ENCODE results near the gene CACNA1B. TPM values are rescaled to one million over a fixed set of nuclear protein-coding genes. Genes with fewer than 3 reads are reported as not detected.

CACNA1B gene
- total RNA-seq, 1 experiment from 2014 or later: 1.7 TPM

- no peak for TF ChIP-seq POLR2A (IDR thresholded peaks at IDR 0.05; ENCODE audit: borderline replicate concordance, extremely low read depth, insufficient read depth, insufficient read length)
- no peaks in the 10 kb centered on the region for H3K79me2 ChIP-seq (ENCODE audit: insufficient read depth, low read length)
- H3K9me3 ChIP-seq (ENCODE audit: control insufficient read depth in 1 of 2, insufficient read depth in 1 of 2, low read depth in 1 of 2, low read length in 2 of 2): no peaks in the 10 kb centered on the region
- ATAC-seq (no peak), DNase-seq (ENCODE audit: low read depth, low spot score) (no peak)
- intact Hi-C loops (cut with micrococcal nuclease): no loop called here
- ChIA-PET POLR2A (no interaction called here), RAD21 (ENCODE audit: low non-redundant PET in 1 of 2, low total read pairs in 2 of 2, uncharacterized antibody in 2 of 2, unreplicated experiment in 2 of 2) (interaction anchor here in 1 of 2 experiments (0.6 kb wide), 1 partner anchor 255 kb away, joined by 5 read pairs; no protein-coding TSS in a partner anchor), CTCF (no interaction called here)
- no peaks in the 10 kb centered on the region for H4K20me1 ChIP-seq (ENCODE audit: insufficient read depth)
- no peaks in the 10 kb centered on the region for H3K9me2 ChIP-seq (ENCODE audit: insufficient read depth)
- no peak overlapping the region for H2AFZ ChIP-seq (ENCODE audit: low read depth, low read length, poor library complexity, severe bottlenecking)
- H3K36me3 ChIP-seq (ENCODE audit: control insufficient read depth in 1 of 2, insufficient read depth in 2 of 2, low read length in 2 of 2): no peaks in the 10 kb centered on the region
- H3K27me3 ChIP-seq (ENCODE audit: insufficient read depth, low read length): no peaks in the 10 kb centered on the region; the same call in 1 of the 2 replicates
- H3K4me2 ChIP-seq (ENCODE audit: low read length): no peak overlapping the region
- H3K9ac ChIP-seq (ENCODE audit: low read length): no peak overlapping the region
- H3K4me3 ChIP-seq (replicated peaks in 1 of 2; ENCODE audit: low read depth in 1 of 2, low read length in 2 of 2): no peak overlapping the region
- no peaks in the 10 kb centered on the region for H3K4me1 ChIP-seq (ENCODE audit: control insufficient read depth in 1 of 2, insufficient read depth in 2 of 2, low read length in 2 of 2)
- no peak overlapping the region for H3K27ac ChIP-seq (ENCODE audit: low read depth, low read length)
- BruUV-seq (replicated peaks): no TSS peak
These were observed 132.5 kb downstream of the CACNA1B start for GRCh38 chr9:138009803-138010690.

DNA sequence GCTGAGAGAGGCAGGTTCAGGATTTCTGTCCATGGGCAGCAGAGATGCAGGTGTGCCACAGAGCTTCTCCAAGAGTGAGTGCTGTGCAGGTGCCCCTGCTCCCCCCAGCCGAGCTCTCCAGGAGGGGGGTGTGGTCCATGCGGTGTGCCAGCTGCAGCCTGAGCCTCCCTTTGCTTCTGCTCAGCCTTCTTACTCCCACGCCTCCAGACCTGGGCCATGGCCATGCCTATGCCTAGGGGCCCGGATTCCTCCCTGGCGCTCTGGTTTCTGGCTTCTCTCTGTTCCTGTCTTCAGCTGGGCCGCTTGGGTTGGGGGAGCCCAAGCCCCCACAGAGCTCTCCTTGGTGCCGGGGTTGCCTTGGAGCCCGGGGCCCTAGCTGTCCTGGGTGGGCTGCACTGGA lies 133.3 kb downstream of the CACNA1B start:
- Histone ChIP-seq H3K9me2 (ENCODE audit: insufficient read depth) (no peaks in the 10 kb centered on the region), H3K4me1 (ENCODE audit: control insufficient read depth in 1 of 2, insufficient read depth in 2 of 2, low read length in 2 of 2) (no peaks in the 10 kb centered on the region), H4K20me1 (ENCODE audit: insufficient read depth) (no peaks in the 10 kb centered on the region), H3K36me3 (ENCODE audit: control insufficient read depth in 1 of 2, insufficient read depth in 2 of 2, low read length in 2 of 2) (no peaks in the 10 kb centered on the region), H3K9me3 (ENCODE audit: control insufficient read depth in 1 of 2, insufficient read depth in 1 of 2, low read depth in 1 of 2, low read length in 2 of 2) (no peaks in the 10 kb centered on the region), H3K27me3 (ENCODE audit: insufficient read depth, low read length) (no peaks in the 10 kb centered on the region; the same call in 1 of the 2 replicates), H3K4me3 (replicated peaks in 1 of 2; ENCODE audit: low read depth in 1 of 2, low read length in 2 of 2) (no peak overlapping the region), H2AFZ (ENCODE audit: low read depth, low read length, poor library complexity, severe bottlenecking) (no peak overlapping the region), H3K27ac (ENCODE audit: low read depth, low read length) (no peak overlapping the region), H3K79me2 (ENCODE audit: insufficient read depth, low read length) (no peaks in the 10 kb centered on the region), H3K4me2 (ENCODE audit: low read length) (no peak overlapping the region), H3K9ac (ENCODE audit: low read length) (no peak overlapping the region)
- ChIA-PET RAD21 (ENCODE audit: low non-redundant PET in 1 of 2, low total read pairs in 2 of 2, uncharacterized antibody in 2 of 2, unreplicated experiment in 2 of 2) (no interaction called here), CTCF (no interaction called here), POLR2A (no interaction called here)
- no TSS peak for BruUV-seq (replicated peaks)
- intact Hi-C loops (cut with micrococcal nuclease): no loop called here
- DNase-seq (ENCODE audit: low read depth, low spot score): no peak
- ATAC-seq: no peak
- TF ChIP-seq ZNF274 (IDR thresholded peaks at IDR 0.05; ENCODE audit: low read depth, low read length): no peak
- TF ChIP-seq TCF7L2 (IDR thresholded peaks at IDR 0.05; ENCODE audit: borderline replicate concordance, extremely low read depth, insufficient read depth, insufficient read length): no peak
- no peak for TF ChIP-seq FOSL1 (IDR thresholded peaks at IDR 0.05; ENCODE audit: low read depth)
- TF ChIP-seq RAD21 (IDR thresholded peaks at IDR 0.05; ENCODE audit: low read depth): no peak
- TF ChIP-seq JUND (IDR thresholded peaks at IDR 0.05): no peak
- TF ChIP-seq ZFX (IDR thresholded peaks at IDR 0.05): no peak
